T-helper 2 cell (primary cell): Measurements from ENCODE around the gene CD80.

ENCODE experiments used
- DNase-seq, 5 experiments: peaks; one replicate each; pipeline versions ENCODE4 v3.0.0 to v3.0.0-alpha.2; 2012 to 2022

Gene CD80

GRCh38 chr3:119492810-119493209 lies 66.6 kb downstream of the CD80 start:
- DNase-seq, result no peak

GRCh38 chr3:119492128-119492527 lies 67.3 kb downstream of the CD80 start:
- DNase-seq, result no peak

GRCh38 chr3:119490153-119490552 lies 69.3 kb downstream of the CD80 start:
- DNase-seq, result no peak

- DNase-seq, result no peak
These were observed 73.9 kb downstream of the CD80 start for GRCh38 chr3:119485563-119485962.

GRCh38 chr3:119483101-119483500 lies 76.3 kb downstream of the CD80 start:
- DNase-seq, result no peak

GRCh38 chr3:119481079-119481478 lies 78.3 kb downstream of the CD80 start:
- DNase-seq, result no peak
